Breast epithelium (tissue), 4 donors: ENCODE data around the gene ZNF552. TPM values are rescaled to one million over a fixed set of nuclear protein-coding genes. Genes with fewer than 3 reads are reported as not detected.
A peak's percentile ranks its signal among the peaks of the same experiment; 100 is the strongest.
"Not testable (repeated sequence)": the region's sequence is repeated elsewhere in the genome, so short reads cannot be mapped to it uniquely, and the experiment has no call there.

Experiments used
- DNase-seq, 2 donors: peaks; one replicate each; pipeline ENCODE4 v3.0.0-alpha.2; 2019; ENCODE audit warnings: low spot score in 2 of 2
- H3K27ac ChIP-seq, 2 donors: fragments of 200-600 bp; sonication (generic) in 1 of 2; one replicate each; pipeline ENCODE4 v1.5.1; 2016 to 2019; ENCODE audit warnings: mild to moderate bottlenecking in 1 of 2
- H3K27me3 ChIP-seq, 2 donors: fragments of 200-600 bp; sonication (generic) in 1 of 2; one replicate each; pipeline versions ENCODE4 v1.5.1 to v1.6.0; 2017 to 2019; ENCODE audit warnings: control low read depth in 1 of 2, mild to moderate bottlenecking in 1 of 2
- H3K36me3 ChIP-seq: fragments of 200-600 bp; one replicate; pipeline ENCODE4 v1.5.1; 2019
- H3K4me1 ChIP-seq, 2 donors: fragments of 200-600 bp; sonication (generic); one replicate each; pipeline ENCODE4 v1.5.1; 2016 to 2019; ENCODE audit warnings: control low read depth in 1 of 2
- H3K4me3 ChIP-seq, 3 donors: fragments of 200-600 bp; sonication (generic); 1 replicate in 2 of 3; 2 replicates in 1 of 3; pipeline ENCODE4 v1.5.1; 2016 to 2019; ENCODE audit warnings: mild to moderate bottlenecking in 3 of 3, moderate library complexity in 2 of 3
- H3K9me3 ChIP-seq, 2 donors: fragments of 200-600 bp; sonication (generic) in 1 of 2; one replicate each; pipeline ENCODE4 v1.5.1; 2016 to 2019; ENCODE audit warnings: control low read depth in 1 of 2
- CTCF ChIP-seq, 3 donors: fragments of 450-650 bp; IDR thresholded peaks; one replicate each; pipeline ENCODE4 v1.5.1; 2016 to 2017; ENCODE audit warnings: antibody characterized with exemption in 3 of 3, mild to moderate bottlenecking in 3 of 3, moderate library complexity in 3 of 3
- POLR2A ChIP-seq: fragments of 450-650 bp; IDR thresholded peaks from one replicate; pipeline ENCODE4 v1.6.1; 2016; ENCODE audit warnings: antibody characterized with exemption, mild to moderate bottlenecking, moderate library complexity
- POLR2AphosphoS5 ChIP-seq, 3 donors: sonication (generic); formaldehyde crosslinking; IDR thresholded peaks; one replicate each; pipeline ENCODE4 v1.6.1; 2017; ENCODE audit warnings: antibody characterized with exemption in 3 of 3
- intact Hi-C: fragments of 100-400 bp; cut with DNase I; formaldehyde crosslinking; loops from one replicate; pipeline ENCODE4 v1.15.1; 2023; ENCODE audit warnings: low total_unique reads
- total RNA-seq, 3 donors: library from RNA; depleted of rRNA; stranded (reverse); fragments of >200 nt; gene quantifications; one replicate each; pipeline ENCODE4 v1.1.0, GENCODE V29; 2016

ZNF552 gene
- total RNA-seq, 3 donors from 2014 or later, result 4.0 to 71.4 (median 54.9) TPM

GRCh38 chr19:57815247-57816075, 748 bp upstream of the ZNF552 start:
- H3K4me3 ChIP-seq, result peak overlapping the region; percentile 69 to 99 (median 88)
- H3K36me3 ChIP-seq, result no peaks in the 10 kb centered on the region
- no peaks in the 10 kb centered on the region for H3K27me3 ChIP-seq
- intact Hi-C loops, result no loop called here
- TF ChIP-seq CTCF (IDR thresholded peaks at IDR 0.05) (no peak), POLR2A (no peak), POLR2AphosphoS5 (IDR thresholded peaks at IDR 0.05) (no peak)
- peaks cover 0 to 3% of the 10 kb centered on the region in 2 donors for H3K4me1 ChIP-seq
- peak overlapping the region; percentile 86 to 88 for H3K27ac ChIP-seq
- no peaks in the 10 kb centered on the region for H3K9me3 ChIP-seq
- DNase-seq, result no peak

GRCh38 chr19:57813919-57814504, 701 bp downstream of the ZNF552 start:
- Histone ChIP-seq H3K9me3 (no peaks in the 10 kb centered on the region), H3K27me3 (no peaks in the 10 kb centered on the region), H3K4me1 (no peaks in the 10 kb centered on the region), H3K36me3 (no peaks in the 10 kb centered on the region), H3K4me3 (peak overlapping the region; percentile 69 to 99 (median 88)), H3K27ac (peak overlapping the region; percentile 86 to 88)
- intact Hi-C loops, result no loop called here
- DNase-seq, result peak; percentile 39 to 64
- no peak for TF ChIP-seq CTCF (IDR thresholded peaks at IDR 0.05)
- no peak for TF ChIP-seq POLR2A
- TF ChIP-seq POLR2AphosphoS5 (IDR thresholded peaks at IDR 0.05), result no peak

- Histone ChIP-seq H3K4me3 (peak overlapping the region in 2 of 3 donors; percentile 88 to 99), H3K27ac (peak overlapping the region; percentile 86 to 88)
- not testable (repeated sequence) for DNase-seq
Measured at GRCh38 chr19:57812975-57813820, 1.5 kb downstream of the ZNF552 start.

GRCh38 chr19:57812226-57812625, 2.5 kb downstream of the ZNF552 start:
- Histone ChIP-seq H3K27ac (peak overlapping the region; percentile 56 to 75), H3K36me3 (no peaks in the 10 kb centered on the region), H3K9me3 (no peaks in the 10 kb centered on the region), H3K4me3 (peak overlapping the region in 2 of 3 donors; percentile 43 to 88), H3K27me3 (no peaks in the 10 kb centered on the region), H3K4me1 (no peaks in the 10 kb centered on the region)
- DNase-seq, result no peak
- intact Hi-C loops, result no loop called here
- TF ChIP-seq CTCF (IDR thresholded peaks at IDR 0.05) (no peak), POLR2AphosphoS5 (IDR thresholded peaks at IDR 0.05) (no peak), POLR2A (no peak)

More at GRCh38 chr19:57812975-57813820, 1.5 kb downstream of the ZNF552 start:
- H3K9me3 ChIP-seq, H3K4me1 ChIP-seq, H3K36me3 ChIP-seq, H3K27me3 ChIP-seq, intact Hi-C loops: not testable (repeated sequence)

GRCh38 chr19:57810410-57811295, 4.1 kb downstream of the ZNF552 start:
- DNase-seq, H3K36me3 ChIP-seq, H3K4me1 ChIP-seq, H3K9me3 ChIP-seq, H3K27me3 ChIP-seq, intact Hi-C loops: not testable (repeated sequence)
- Histone ChIP-seq H3K4me3 (peak overlapping the region in 1 of 3 donors; percentile 31), H3K27ac (peak overlapping the region; percentile 32 to 61)
